B cell (primary cell): ENCODE results near the gene TBX18. TPM values are rescaled to one million over a fixed set of nuclear protein-coding genes. Genes with fewer than 3 reads are reported as not detected.

ENCODE experiments used
- ATAC-seq: fragments of 200-7000 bp; cut with Tn5 transposase; one replicate; pipeline ENCODE4 v1.10.0; 2021; ENCODE audit warnings: low read depth, mild to moderate bottlenecking, moderate number of reproducible peaks, moderate library complexity
- CTCF ChIA-PET: fragments of 350-600 bp; sonication (Branson Sonifier 250); formaldehyde crosslinking; loops from one replicate; lab custom pipeline; 2021; ENCODE audit warnings: antibody characterized with exemption, inconsistent platforms; lab: Charles Lee
- POLR2A ChIA-PET: fragments of 350-600 bp; sonication (Branson Sonifier 250); formaldehyde crosslinking; loops from one replicate; lab custom pipeline; 2021; ENCODE audit warnings: antibody characterized with exemption; lab: Charles Lee
- DNase-seq: peaks from one replicate; pipeline ENCODE4 v3.0.0; 2013
- H2AFZ ChIP-seq: 2 replicates; pipeline ENCODE4 v1.6.1; 2012; ENCODE audit warnings: mild to moderate bottlenecking, low read depth, low read length; ENCODE audit not compliant: insufficient read depth, poor library complexity, severe bottlenecking
- H3K27ac ChIP-seq, 2 donors: 1 replicate in 1 of 2; 2 replicates in 1 of 2; pipeline ENCODE4 v1.5.1; 2012 to 2013; ENCODE audit warnings: low read length in 2 of 2, mild to moderate bottlenecking in 2 of 2, moderate library complexity in 1 of 2
- H3K27me3 ChIP-seq, 4 experiments: fragments of 200-600 bp in 1 of 4; sonication (generic) in 1 of 4; replicated peaks in 1 of 4; 1 replicate in 2 of 4; 2 replicates in 2 of 4; pipeline versions ENCODE4 v1.6.1 to v1.7.0; 2013 to 2016; ENCODE audit warnings: low read length in 3 of 4, mild to moderate bottlenecking in 2 of 4, mixed read lengths in 1 of 4, moderate library complexity in 1 of 4; ENCODE audit not compliant: insufficient read depth in 4 of 4, control insufficient read depth in 3 of 4; ENCODE audit errors: control extremely low read depth in 1 of 4
- H3K36me3 ChIP-seq, 2 experiments: replicated peaks in 1 of 2; 1 replicate in 1 of 2; 2 replicates in 1 of 2; pipeline versions ENCODE4 v1.6.1 to v1.7.1; 2013; ENCODE audit warnings: low read length in 1 of 2; ENCODE audit not compliant: insufficient read depth in 2 of 2, control insufficient read depth in 1 of 2; ENCODE audit errors: control extremely low read depth in 1 of 2, extremely low read depth in 1 of 2
- H3K4me1 ChIP-seq, 2 donors: fragments of 200-600 bp in 1 of 2; sonication (generic) in 1 of 2; 1 replicate in 1 of 2; 2 replicates in 1 of 2; pipeline versions ENCODE4 v1.5.1 to v1.6.1; 2013 to 2017; ENCODE audit warnings: low read length in 2 of 2; ENCODE audit not compliant: control insufficient read depth in 2 of 2, insufficient read depth in 2 of 2
- H3K4me2 ChIP-seq: replicated peaks from 2 replicates; pipeline ENCODE3; 2012; ENCODE audit warnings: mild to moderate bottlenecking, low read depth, low read length; ENCODE audit not compliant: poor library complexity, severe bottlenecking
- H3K4me3 ChIP-seq, 5 experiments: fragments of 200-600 bp in 1 of 5; sonication (generic) in 1 of 5; 1 replicate in 3 of 5; 2 replicates in 2 of 5; pipeline versions ENCODE4 v1.5.1 to v1.7.0; 2011 to 2016; ENCODE audit warnings: low read length in 4 of 5, mild to moderate bottlenecking in 4 of 5, low read depth in 2 of 5, control low read depth in 1 of 5, moderate library complexity in 1 of 5; ENCODE audit not compliant: insufficient read depth in 1 of 5; ENCODE audit errors: control extremely low read depth in 1 of 5, extremely low read depth in 1 of 5
- H3K79me2 ChIP-seq: fragments of 200-600 bp; sonication (generic); one replicate; pipeline ENCODE4 v1.6.0; 2016; ENCODE audit warnings: low read length; ENCODE audit not compliant: control insufficient read depth, insufficient read depth
- H3K9ac ChIP-seq: fragments of 200-600 bp; sonication (generic); 2 replicates; pipeline ENCODE4 v1.6.1; 2017; ENCODE audit warnings: mild to moderate bottlenecking, low read length, moderate library complexity
- H3K9me3 ChIP-seq, 3 donors: one replicate each; pipeline versions ENCODE4 v1.6.1 to v1.7.1; 2013; ENCODE audit warnings: low read length in 2 of 3; ENCODE audit not compliant: control insufficient read depth in 2 of 3, insufficient read depth in 1 of 3; ENCODE audit errors: control extremely low read depth in 1 of 3
- H4K20me1 ChIP-seq: 2 replicates; pipeline ENCODE4 v1.6.0; 2012; ENCODE audit warnings: mild to moderate bottlenecking, low read length; ENCODE audit not compliant: insufficient read depth, control insufficient read depth, poor library complexity, severe bottlenecking
- H3K27ac Mint-ChIP-seq: one replicate; pipeline ENCODE4 v1.8.0; 2021; ENCODE audit warnings: mixed read lengths
- H3K27me3 Mint-ChIP-seq: one replicate; pipeline ENCODE4 v1.8.0; 2021; ENCODE audit warnings: mixed read lengths
- H3K4me1 Mint-ChIP-seq: one replicate; pipeline ENCODE4 v1.8.0; 2021; ENCODE audit warnings: mixed read lengths
- H3K4me3 Mint-ChIP-seq: one replicate; pipeline ENCODE4 v1.8.0; 2021; ENCODE audit warnings: mixed read lengths
- H3K9me3 Mint-ChIP-seq: one replicate; pipeline ENCODE4 v1.8.0; 2022; ENCODE audit warnings: mixed read lengths; ENCODE audit not compliant: insufficient read depth
- EZH2 ChIP-seq: IDR thresholded peaks from 2 replicates; pipeline ENCODE4 v1.6.1; 2012; ENCODE audit warnings: borderline replicate concordance, low read depth, mild to moderate bottlenecking, moderate library complexity, low read length; ENCODE audit not compliant: insufficient read depth, poor library complexity, severe bottlenecking
- WGBS: methylation state at CpG from one replicate; pipeline ENCODE4 v1.1.5; 2013; ENCODE audit warnings: missing lambda C conversion rate; ENCODE audit not compliant: insufficient coverage; 5-methylcytosine and 5-hydroxymethylcytosine counted together
- intact Hi-C: fragments of 100-400 bp; cut with micrococcal nuclease; formaldehyde crosslinking; loops from one replicate; pipeline ENCODE4 v1.10.0; 2022
- polyA plus RNA-seq: library from polyadenylated mRNA; depleted of rRNA; stranded (reverse); fragments of >200 nt; gene quantifications from 2 replicates; pipeline ENCODE4 v1.2.3, GENCODE V29; 2012
- small RNA-seq: library from RNA; depleted of rRNA; stranded (forward); fragments of <200 nt; gene quantifications from one replicate; pipeline ENCODE3, GENCODE V24; 2012; ENCODE audit warnings: low replicate concordance, low read depth; ENCODE audit not compliant: insufficient read length
- total RNA-seq, 2 donors: library from RNA; stranded (reverse); fragments of 120-200 nt in 1 of 2; gene quantifications; 1 replicate in 1 of 2; 2 replicates in 1 of 2; pipeline versions ENCODE4 v1.2.3 to v1.2.4, GENCODE V29; 2013 to 2022

The TBX18 gene
- total and polyA plus RNA-seq, 2 donors (not counting 1 experiment from before 2014, with no cell fraction given), result not detected

DNA sequence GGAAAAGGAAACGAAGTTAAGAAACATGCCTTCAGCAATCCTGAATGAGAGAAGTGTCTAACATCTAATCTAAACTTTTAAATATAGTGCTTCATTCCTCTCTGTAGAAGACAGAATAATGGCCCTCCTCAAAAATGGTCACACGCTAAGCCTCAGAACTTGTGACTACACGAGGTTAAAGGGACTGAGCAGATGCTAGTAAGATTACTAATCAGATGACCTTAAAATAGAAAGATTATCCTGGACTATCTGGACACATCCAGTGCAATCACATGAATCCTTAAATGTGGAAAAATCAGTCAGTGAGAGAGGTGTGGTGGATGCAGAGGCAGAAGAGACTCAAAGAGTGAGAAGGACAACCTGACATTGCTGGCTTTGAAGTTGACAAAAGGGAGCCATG lies 126.1 kb downstream of the TBX18 start:
- no CpG with 5 or more reads among the region's 3 CpGs for WGBS
- no peaks in the 10 kb centered on the region for H3K27me3 ChIP-seq
- H3K79me2 ChIP-seq, result no peaks in the 10 kb centered on the region

More for the DNA sequence above, 126.1 kb downstream of the TBX18 start:
- Mint-ChIP-seq H3K4me1 (no peaks in the 10 kb centered on the region), H3K27me3 (no peaks in the 10 kb centered on the region), H3K9me3 (peaks cover 3% of the 10 kb centered on the region), H3K27ac (no peak overlapping the region), H3K4me3 (no peak overlapping the region)
- Histone ChIP-seq H3K27ac (no peak overlapping the region), H3K4me3 (no peak overlapping the region), H3K9ac (no peak overlapping the region), H2AFZ (no peak overlapping the region), H3K4me2 (no peak overlapping the region), H3K4me1 (no peaks in the 10 kb centered on the region), H3K36me3 (no peaks in the 10 kb centered on the region), H3K9me3 (no peaks in the 10 kb centered on the region), H4K20me1 (no peaks in the 10 kb centered on the region)
- TF ChIP-seq EZH2, result no peak
- ATAC-seq, result no peak
- ChIA-PET POLR2A (no interaction called here), CTCF (no interaction called here)
- intact Hi-C loops, result no loop called here
- DNase-seq, result no peak

Small RNA genes within 50 kb of the gene (small RNA-seq; reads per million reads assigned to genes)
- gene AL590143.1, result not detected
